K562 (cell line): ENCODE results near the gene ARHGAP30. TPM values are rescaled to one million over a fixed set of nuclear protein-coding genes. Genes with fewer than 3 reads are reported as not detected.
"Not testable (repeated sequence)": the region's sequence is repeated elsewhere in the genome, so short reads cannot be mapped to it uniquely, and the experiment has no call there.

Source experiments
- ATAC-seq: fragments of 200-7000 bp; cut with Tn5 transposase; 3 replicates; pipeline ENCODE4 v1.9.1; 2020; ENCODE audit warnings: moderate library complexity
- BruUV-seq: library from RNA; stranded (reverse); fragments of 400-500 nt; replicated peaks from 2 replicates; lab custom pipeline; 2021; lab: Mats Ljungman, UMichigan
- CTCF ChIA-PET: fragments of 300-600 bp; formaldehyde crosslinking; extraction: SDS; loops from one replicate; lab custom pipeline; 2021; ENCODE audit warnings: low intra/inter-chr PET ratio; lab: Yijun Ruan, JAX
- POLR2A ChIA-PET: fragments of 300-600, 350-650 bp; sonication (Branson Sonifier 250); formaldehyde crosslinking; extraction: SDS; loops from one replicate; lab custom pipeline; 2021; ENCODE audit warnings: antibody characterized with exemption, inconsistent platforms; lab: Yijun Ruan, JAX
- DNase-seq, 4 experiments: peaks; one replicate each; pipeline versions ENCODE4 v3.0.0 to v3.0.0-alpha.2; 2011 to 2018; ENCODE audit warnings: low spot score in 3 of 4, mixed read lengths in 3 of 4; ENCODE audit errors: extremely low read depth in 1 of 4
- FAIRE-seq: peaks from 2 replicates; lab custom pipeline; 2011; peaks lifted over from hg19 to GRCh38; lab: Jason Lieb, UNC
- H2AFZ ChIP-seq: 2 replicates; pipeline ENCODE4 v1.6.0; 2011; ENCODE audit warnings: low read depth, low read length, control low read depth, inconsistent platforms
- H3K27ac ChIP-seq: fragments of 200-600 bp; 3 replicates; pipeline ENCODE4 v1.8.0; 2011; ENCODE audit warnings: low read depth, mild to moderate bottlenecking, control low read depth, inconsistent platforms, low read length, moderate library complexity, mixed read lengths; ENCODE audit errors: extremely low read depth
- H3K27me3 ChIP-seq, 2 experiments: fragments of 300-600 bp in 1 of 2; 2 replicates in 1 of 2; 3 replicates in 1 of 2; pipeline versions ENCODE4 v1.6.0 to v1.8.0; 2011; ENCODE audit warnings: inconsistent platforms in 2 of 2, low read length in 2 of 2, mild to moderate bottlenecking in 1 of 2, mixed read lengths in 1 of 2, moderate library complexity in 1 of 2; ENCODE audit not compliant: control insufficient read depth in 2 of 2, insufficient read depth in 2 of 2
- H3K36me3 ChIP-seq: fragments of 300-600 bp; 3 replicates; pipeline ENCODE4 v1.8.0; 2011; ENCODE audit warnings: mild to moderate bottlenecking, low read length, inconsistent platforms; ENCODE audit not compliant: control insufficient read depth, insufficient read depth
- H3K4me1 ChIP-seq, 2 experiments: fragments of 200-600 bp in 1 of 2; replicated peaks in 1 of 2; 2 replicates in 1 of 2; 3 replicates in 1 of 2; pipeline versions ENCODE4 v1.5.1 to v1.8.0; 2011; ENCODE audit warnings: inconsistent platforms in 2 of 2, low read length in 2 of 2, mild to moderate bottlenecking in 1 of 2, mixed read lengths in 1 of 2, moderate library complexity in 1 of 2; ENCODE audit not compliant: control insufficient read depth in 2 of 2, insufficient read depth in 2 of 2
- H3K4me2 ChIP-seq: 2 replicates; pipeline ENCODE4 v1.6.1; 2011; ENCODE audit warnings: low read length, control low read depth, inconsistent platforms, mixed read lengths; ENCODE audit not compliant: insufficient read depth
- H3K4me3 ChIP-seq: fragments of 200-600 bp; sonication (generic), shearing (Covaris generic); 2 replicates; pipeline ENCODE4 v1.5.1; 2016; ENCODE audit warnings: control low read depth, inconsistent platforms
- H3K79me2 ChIP-seq: fragments of 200-600 bp; 3 replicates; pipeline ENCODE4 v1.8.0; 2011; ENCODE audit warnings: low read length, inconsistent platforms; ENCODE audit not compliant: control insufficient read depth, insufficient read depth
- H3K9ac ChIP-seq, 2 experiments: 2 replicates each; pipeline versions ENCODE4 v1.6.0 to v1.6.1; 2011; ENCODE audit warnings: low read depth in 2 of 2, low read length in 2 of 2, control low read depth in 1 of 2, inconsistent platforms in 1 of 2, mild to moderate bottlenecking in 1 of 2, mixed read lengths in 1 of 2; ENCODE audit not compliant: insufficient read depth in 1 of 2
- H3K9me1 ChIP-seq: one replicate; pipeline ENCODE4 v1.6.0; 2011; ENCODE audit warnings: inconsistent platforms, mild to moderate bottlenecking, low read length, moderate library complexity; ENCODE audit not compliant: control insufficient read depth, insufficient read depth
- H3K9me3 ChIP-seq: replicated peaks from 2 replicates; pipeline ENCODE4 v1.5.1; 2011; ENCODE audit warnings: low read depth, low read length, inconsistent platforms; ENCODE audit not compliant: control insufficient read depth, insufficient read depth
- H4K20me1 ChIP-seq: replicated peaks from 2 replicates; pipeline ENCODE4 v1.6.1; 2011; ENCODE audit warnings: low read length, inconsistent platforms, mixed read lengths; ENCODE audit not compliant: control insufficient read depth, insufficient read depth
- BMI1 ChIP-seq: fragments of 150-350 bp; IDR thresholded peaks from 2 replicates; pipeline ENCODE4 v1.6.1; 2014; ENCODE audit warnings: low read length
- CREBBP ChIP-seq: IDR thresholded peaks from one replicate; pipeline ENCODE4 v1.6.1; 2012; ENCODE audit warnings: low read depth, mild to moderate bottlenecking, control low read depth, inconsistent platforms, low read length
- EP400 ChIP-seq: fragments of 450-650 bp; IDR thresholded peaks from 2 replicates; pipeline ENCODE4 v1.6.1; 2017; ENCODE audit warnings: antibody characterized with exemption, mild to moderate bottlenecking, moderate library complexity
- HDGF ChIP-seq: fragments of 450-650 bp; IDR thresholded peaks from 2 replicates; pipeline ENCODE4 v1.6.1; 2016
- LARP7 ChIP-seq: fragments of 450-650 bp; IDR thresholded peaks from 2 replicates; pipeline ENCODE4 v1.6.1; 2016
- MYNN ChIP-seq, 2 experiments: sonication (generic); formaldehyde crosslinking in 1 of 2; IDR thresholded peaks; 2 replicates each; pipeline versions ENCODE4 v1.5.0 to v1.6.1; 2016 to 2020; ENCODE audit warnings: antibody characterized with exemption in 1 of 2, missing genetic modification reagents in 1 of 2
- NCOA6 ChIP-seq: fragments of 450-650 bp; IDR thresholded peaks from 2 replicates; pipeline ENCODE4 v1.6.1; 2017; ENCODE audit warnings: mild to moderate bottlenecking
- SPI1 ChIP-seq: IDR thresholded peaks from 2 replicates; pipeline ENCODE4 v1.6.1; 2011; ENCODE audit warnings: low read depth, low read length, control low read depth, borderline replicate concordance
- TAF1 ChIP-seq: IDR thresholded peaks from 2 replicates; pipeline ENCODE4 v1.6.1; 2011; ENCODE audit warnings: mild to moderate bottlenecking, low read length, moderate library complexity; ENCODE audit not compliant: insufficient read depth, control insufficient read depth, severe bottlenecking; ENCODE audit errors: extremely low read depth
- THRAP3 ChIP-seq: fragments of 450-650 bp; IDR thresholded peaks from 2 replicates; pipeline ENCODE4 v1.6.1; 2016; ENCODE audit warnings: mild to moderate bottlenecking, inconsistent platforms, borderline replicate concordance
- WGBS: fragments of 100-300 bp; shearing (Covaris generic); methylation state at CpG from one replicate; pipeline ENCODE4 v1.1.6; 2016; ENCODE audit warnings: low coverage, mixed read lengths; ENCODE audit not compliant: insufficient coverage; ENCODE audit errors: missing lambda C conversion rate; 5-methylcytosine and 5-hydroxymethylcytosine counted together
- in situ Hi-C: fragments of 300-500 bp; cut with MboI; formaldehyde crosslinking; loops from 4 replicates; pipeline ENCODE4 v1.15.0; 2018; ENCODE audit warnings: inconsistent platforms, mixed read lengths
- intact Hi-C: fragments of 100-400 bp; cut with micrococcal nuclease; formaldehyde crosslinking; loops from 2 replicates; pipeline ENCODE4 v1.14.2; 2022
- polyA plus RNA-seq, 8 experiments: library from polyadenylated mRNA; depleted of rRNA in 4 of 8; stranded (reverse) in 5 of 8; unstranded in 3 of 8; fragments of >200 nt; fragmentation: Nextera tagmentation in 2 of 8; fragmentation: Illumina TruSeq in 1 of 8; extraction: Ambion mirVana in 2 of 8; extraction: Trizol in 1 of 8; gene quantifications; 2 replicates each; pipeline versions ENCODE4 v1.2.1 to v1.2.3, GENCODE V29; 2011 to 2014; ENCODE audit warnings: inconsistent platforms in 1 of 8, missing spikeins in 1 of 8
- total RNA-seq, 7 experiments: library from RNA; depleted of rRNA in 6 of 7; stranded (reverse); fragments of >200 nt in 6 of 7; fragmentation: Illumina TruSeq in 2 of 7; extraction: Trizol in 2 of 7; gene quantifications; 2 replicates each; pipeline versions ENCODE4 v1.2.1 to v1.2.3, GENCODE V29; 2011 to 2021; ENCODE audit warnings: low replicate concordance in 1 of 7
- TF ChIP-seq, protein P1 (sequence below): fragments of 250-450 bp; sonication (Bioruptor Pico); IDR thresholded peaks from 2 replicates; pipeline ENCODE4 v1.8.0; 2021; ENCODE audit warnings: moderate library complexity, mild to moderate bottlenecking, inconsistent platforms

ARHGAP30 gene
- total and polyA plus RNA-seq, 9 of the 15 experiments (the other 6 are each of a cell fraction or from before 2014, with no cell fraction given): 0.01 to 0.73 (median 0.12) TPM

DNA sequence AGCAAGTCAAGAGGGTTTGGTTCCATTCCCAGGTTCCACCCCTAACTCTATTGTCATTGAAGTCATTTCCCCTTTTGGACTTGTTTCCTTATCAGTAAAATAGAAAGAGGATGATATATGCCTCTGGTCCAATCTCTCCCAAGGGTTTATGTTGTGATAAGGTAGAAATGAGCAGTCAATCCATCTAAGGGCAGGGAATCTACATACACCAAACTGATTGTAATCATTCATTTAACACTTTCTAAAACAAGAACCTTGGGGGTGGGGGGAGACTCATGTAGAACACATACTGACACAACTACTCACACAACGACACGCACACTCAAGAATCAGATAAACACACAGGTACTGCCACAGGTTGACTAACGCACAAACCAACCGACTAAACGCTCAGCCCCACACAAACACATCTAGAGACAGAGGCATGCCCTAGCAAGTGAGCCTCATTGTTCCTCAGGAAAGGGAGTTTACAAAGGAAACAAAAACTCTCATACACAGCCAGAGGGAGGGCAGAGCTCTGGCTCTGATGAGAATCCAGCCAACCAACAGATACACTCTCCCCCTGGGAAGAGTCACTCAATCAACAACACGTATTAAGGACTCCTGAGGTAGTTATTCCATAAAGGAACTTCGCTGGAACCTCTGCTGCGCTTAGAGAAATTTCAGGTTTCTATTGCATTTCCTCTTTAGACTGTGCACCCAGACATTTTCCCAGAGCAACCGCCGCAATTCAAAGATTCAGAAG, 49.8 kb downstream of the ARHGAP30 start (continued):
- no peak for TF ChIP-seq TAF1
- no peak for TF ChIP-seq CREBBP
- no peak for TF ChIP-seq BMI1
- TF ChIP-seq, protein P1, sequence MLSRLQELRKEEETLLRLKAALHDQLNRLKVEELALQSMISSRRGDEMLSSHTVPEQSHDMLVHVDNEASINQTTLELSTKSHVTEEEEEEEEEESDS (CRISPR knock-in tag): no peak
- no peak for TF ChIP-seq MYNN (IDR thresholded peaks at IDR 0.05)
- TF ChIP-seq MYNN (CRISPR knock-in tag; IDR thresholded peaks at IDR 0.05): no peak
- TF ChIP-seq HDGF: peak; percentile 69; the same call in 1 of the 2 replicates

DNA sequence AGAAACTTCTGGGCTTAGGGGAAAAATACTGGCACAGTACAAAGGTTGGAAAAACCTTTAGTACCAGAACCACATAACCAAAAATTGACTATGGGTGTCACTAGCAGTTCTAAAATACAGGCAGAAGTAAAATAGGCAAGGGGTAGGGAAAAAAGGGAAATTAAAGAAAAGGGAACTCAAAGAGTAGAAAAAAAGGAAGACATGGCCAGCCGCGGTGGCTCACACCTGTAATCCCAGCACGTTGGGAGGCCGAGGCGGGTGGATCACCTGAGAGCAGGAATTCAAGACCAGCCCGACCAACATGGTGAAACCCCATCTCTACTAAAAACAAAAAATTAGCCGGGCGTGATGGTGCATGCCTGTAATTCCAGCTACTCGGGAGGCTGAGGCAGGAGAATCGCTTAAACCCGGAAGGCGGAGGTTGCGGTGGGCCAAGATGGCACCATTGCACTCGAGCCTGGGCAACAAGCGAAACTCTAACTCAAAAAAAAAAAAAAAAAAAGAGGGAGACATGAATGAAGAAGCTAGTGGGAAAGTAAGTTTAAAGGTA, 50.5 kb downstream of the ARHGAP30 start:
- DNase-seq, H3K36me3 ChIP-seq, H3K27me3 ChIP-seq, H4K20me1 ChIP-seq, BruUV-seq, in situ Hi-C loops, H2AFZ ChIP-seq, H3K9me1 ChIP-seq, H3K9me3 ChIP-seq, ATAC-seq, intact Hi-C loops, FAIRE-seq, CTCF ChIA-PET: not testable (repeated sequence)
- Histone ChIP-seq H3K4me2 (peak overlapping the region; percentile 97), H3K4me1 (peaks cover 27 to 39% of the 10 kb centered on the region in 2 experiments), H3K79me2 (peaks cover 60% of the 10 kb centered on the region), H3K9ac (peak overlapping the region; percentile 85 to 88), H3K27ac (peak overlapping the region; percentile 96), H3K4me3 (peak overlapping the region; percentile 87)
- POLR2A ChIA-PET: interaction anchor here (0.6 to 3.9 kb wide), 8 partner anchors 7 to 142 kb away, joined by 3 to 19 read pairs (median 4); partner anchors contain the start of gene DEDD
- TF ChIP-seq LARP7 (peak; percentile 7; the same call in 1 of the 2 replicates), NCOA6 (0 out of 2 replicates have a peak, but pooled peaks have one; percentile 20), THRAP3 (0 out of 2 replicates have a peak, but pooled peaks have one; percentile 14), SPI1 (peak; percentile 48; the same call in 1 of the 2 replicates), EP400 (0 out of 2 replicates have a peak, but pooled peaks have one; percentile 2)
- 28% methylated on average over 8 of the region's 15 CpGs for WGBS
